ENCODE data around the gene SLC22A31. TPM values are rescaled to one million over a fixed set of nuclear protein-coding genes. Genes with fewer than 3 reads are reported as not detected.

The SLC22A31 gene
- total and polyA plus RNA-seq, 9 of the 15 experiments (the other 6 are each of a cell fraction or from before 2014, with no cell fraction given) = 0.29 to 2.2 (median 0.47) TPM; not detected in 3

GRCh38 chr16:89168381-89169189, 31.8 kb downstream of the SLC22A31 start (continued):
- TF ChIP-seq RBM14 (IDR thresholded peaks at IDR 0.05; ENCODE audit: borderline replicate concordance, insufficient read depth, low read depth, low read length) (no peak), CTCF (IDR thresholded peaks at IDR 0.05 in 2 of 3, conservative IDR thresholded peaks at IDR 0.05 in 1 of 3; ENCODE audit: insufficient read depth in 2 of 3, low read depth in 1 of 3, low read length in 3 of 3) (peak in 2 of 3 experiments; percentile 30 to 38; a peak in 2 of 6 replicates), VEZF1 (CRISPR knock-in tag; IDR thresholded peaks at IDR 0.05) (no peak), BRD9 (IDR thresholded peaks at IDR 0.05; ENCODE audit: low read depth, partially characterized antibody) (no peak), NCOA2 (IDR thresholded peaks at IDR 0.05; ENCODE audit: partially characterized antibody in 2 of 2) (no peak), ZKSCAN1 (IDR thresholded peaks at IDR 0.05; ENCODE audit: low read depth, low read length) (no peak), ZNF3 (CRISPR knock-in tag; IDR thresholded peaks at IDR 0.05) (no peak), ETV1 (tag; conservative IDR thresholded peaks at IDR 0.05; ENCODE audit: low read depth) (no peak), MED1 (CRISPR knock-in tag; IDR thresholded peaks at IDR 0.05; ENCODE audit: borderline replicate concordance) (0 out of 2 replicates have a peak, but pooled peaks have one; percentile 25), ZNF174 (CRISPR knock-in tag; IDR thresholded peaks at IDR 0.05) (no peak), NFXL1 (CRISPR knock-in tag; IDR thresholded peaks at IDR 0.05) (no peak), TFAP4 (CRISPR knock-in tag; IDR thresholded peaks at IDR 0.05; ENCODE audit: borderline replicate concordance) (peak; percentile 52; the same call in 1 of the 2 replicates), BCL6 (CRISPR knock-in tag; IDR thresholded peaks at IDR 0.05) (no peak), POLR3G (IDR thresholded peaks at IDR 0.05; ENCODE audit: extremely low read depth, insufficient read length, insufficient replicate concordance) (no peak), LCOR (CRISPR knock-in tag; IDR thresholded peaks at IDR 0.05) (no peak), NFRKB (IDR thresholded peaks at IDR 0.05; ENCODE audit: low read depth) (no peak), FOXO4 (CRISPR knock-in tag; IDR thresholded peaks at IDR 0.05) (no peak)
